ENCODE measurements around the gene OLIG2. TPM values are rescaled to one million over a fixed set of nuclear protein-coding genes. Genes with fewer than 3 reads are reported as not detected.

OLIG2 gene
- total and polyA plus RNA-seq, 2 of the 4 experiments (the other 2 are of a cell fraction), result not detected

DNA sequence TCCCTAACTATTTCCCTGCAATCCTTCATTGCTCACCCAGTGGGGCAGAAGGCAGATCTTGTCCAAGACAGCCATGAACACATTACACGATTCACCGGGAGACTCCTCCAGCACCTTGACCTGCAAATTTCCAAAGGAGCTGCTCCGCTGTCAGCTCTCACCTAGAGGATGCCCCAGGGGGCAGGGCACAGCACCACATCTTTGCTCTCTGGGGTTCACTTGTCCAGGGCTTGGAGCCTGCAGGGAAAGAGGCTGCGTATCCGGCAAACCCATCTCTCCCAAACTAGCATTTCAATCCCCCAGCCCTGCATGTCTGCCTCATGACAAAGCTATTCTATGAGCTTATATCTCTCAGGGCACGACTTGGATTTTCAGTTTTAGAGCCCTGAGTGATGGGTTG, 35.1 kb upstream of the OLIG2 start:
- H2BK5ac ChIP-seq (ENCODE audit: low read depth, low read length, poor library complexity, severe bottlenecking), result no peak overlapping the region
- no peak overlapping the region for H2BK15ac ChIP-seq (ENCODE audit: low read depth, low read length)
- no peak overlapping the region for H2BK120ac ChIP-seq (ENCODE audit: low read depth, low read length)
- no peaks in the 10 kb centered on the region for H3K9me3 ChIP-seq (ENCODE audit: control insufficient read depth, insufficient read depth, low read length)
- H3K27ac ChIP-seq (ENCODE audit: insufficient read depth, low read length), result no peak overlapping the region
- H2AK5ac ChIP-seq (ENCODE audit: low read depth, low read length), result no peak overlapping the region
- H3K14ac ChIP-seq (replicated peaks; ENCODE audit: low read depth, low read length), result no peak overlapping the region
- intact Hi-C loops (cut with micrococcal nuclease), result no loop called here
- H3K27me3 ChIP-seq (ENCODE audit: control insufficient read depth, insufficient read depth, low read length), result peaks cover 29% of the 10 kb centered on the region
- DNase-seq (no peak), ATAC-seq (ENCODE audit: low read depth) (no peak)
- no peak overlapping the region for H3K4ac ChIP-seq (ENCODE audit: low read depth, low read length)
- no peaks in the 10 kb centered on the region for H3K9me1 ChIP-seq (ENCODE audit: insufficient read depth, low read length)
- no peak overlapping the region for H3K23ac ChIP-seq (ENCODE audit: low read depth, low read length)
- no peak overlapping the region for H2AK9ac ChIP-seq (replicated peaks; ENCODE audit: low read depth, low read length, poor library complexity)
- TF ChIP-seq RCOR1 (IDR thresholded peaks at IDR 0.05; ENCODE audit: insufficient replicate concordance, low read length) (no peak), RFX5 (IDR thresholded peaks at IDR 0.05; ENCODE audit: low read depth, low read length) (no peak), POLR2A (IDR thresholded peaks at IDR 0.05; ENCODE audit: low read depth, low read length) (no peak), SMC3 (IDR thresholded peaks at IDR 0.05; ENCODE audit: low read depth, low read length) (no peak)
- TF ChIP-seq, protein P1, sequence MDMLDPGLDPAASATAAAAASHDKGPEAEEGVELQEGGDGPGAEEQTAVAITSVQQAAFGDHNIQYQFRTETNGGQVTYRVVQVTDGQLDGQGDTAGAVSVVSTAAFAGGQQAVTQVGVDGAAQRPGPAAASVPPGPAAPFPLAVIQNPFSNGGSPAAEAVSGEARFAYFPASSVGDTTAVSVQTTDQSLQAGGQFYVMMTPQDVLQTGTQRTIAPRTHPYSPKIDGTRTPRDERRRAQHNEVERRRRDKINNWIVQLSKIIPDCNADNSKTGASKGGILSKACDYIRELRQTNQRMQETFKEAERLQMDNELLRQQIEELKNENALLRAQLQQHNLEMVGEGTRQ (IDR thresholded peaks at IDR 0.05; ENCODE audit: low read depth, low read length), result no peak
- no peaks in the 10 kb centered on the region for H3K36me3 ChIP-seq (ENCODE audit: control insufficient read depth, insufficient read depth, low read length)
- H4K8ac ChIP-seq (ENCODE audit: low read depth in 2 of 2, low read length in 2 of 2), result no peak overlapping the region
- no peak overlapping the region for H3K4me3 ChIP-seq (ENCODE audit: insufficient read depth, low read depth, low read length)
- dilution Hi-C loops (cut with HindIII; ENCODE audit: low sequenced_read_pairs, unreplicated experiment), result no loop called here
- H3K4me2 ChIP-seq (ENCODE audit: low read depth, low read length), result no peak overlapping the region
- H4K91ac ChIP-seq (ENCODE audit: insufficient read depth, low read depth, low read length), result no peak overlapping the region
- no TSS peak for BruUV-seq (replicated peaks)
- H3K79me1 ChIP-seq (ENCODE audit: low read depth in 1 of 2, low read length in 2 of 2), result no peaks in the 10 kb centered on the region
- no peaks in the 10 kb centered on the region for H4K20me1 ChIP-seq (ENCODE audit: insufficient read depth, low read length)
- ChIA-PET POLR2A (ENCODE audit: unreplicated experiment) (no interaction called here), CTCF (interaction anchor here (0.6 to 1.4 kb wide), 4 partner anchors 11 to 199 kb away, joined by 3 to 11 read pairs (median 5); no protein-coding TSS in a partner anchor)
- H3K4me1 ChIP-seq (ENCODE audit: control insufficient read depth, insufficient read depth, low read length), result no peaks in the 10 kb centered on the region
- no peak overlapping the region for H4K5ac ChIP-seq (ENCODE audit: low read depth, low read length)
- in situ Hi-C loops (cut with MboI; ENCODE audit: low sequenced_read_pairs), result loop anchor here (25.0 kb wide), 1 partner anchor 472 kb away; no protein-coding TSS in a partner anchor
- no peak overlapping the region for H2AFZ ChIP-seq (replicated peaks; ENCODE audit: low read length, poor library complexity)
- no peak overlapping the region for H3K9ac ChIP-seq (ENCODE audit: low read depth, low read length)
- no peak overlapping the region for H3K56ac ChIP-seq (ENCODE audit: extremely low read depth, insufficient read depth, low read length)
- WGBS, 2 experiments (ENCODE audit: extremely low coverage in 2 of 2, insufficient read length in 1 of 2), result 70% methylated on average over 2 of the region's 6 CpGs; no CpG with 5 or more reads in 1 of the 2 experiments
- no peak overlapping the region for H2BK20ac ChIP-seq (ENCODE audit: low read depth, low read length)
- no peak overlapping the region for H3K18ac ChIP-seq (ENCODE audit: low read depth, low read length)
